Hepatocyte (in vitro differentiated cells): Measurements from ENCODE around the gene SPNS2.

Experiments
- CTCF ChIP-seq: fragments of 200-600 bp; sonication (generic); IDR thresholded peaks from 2 replicates; pipeline ENCODE4 v1.5.1; 2016; ENCODE audit warnings: antibody characterized with exemption, mild to moderate bottlenecking; ENCODE audit not compliant: poor library complexity
- EZH2 ChIP-seq: fragments of 200-600 bp; sonication (generic); IDR thresholded peaks from 2 replicates; pipeline ENCODE4 v1.6.1; 2016; ENCODE audit warnings: antibody characterized with exemption, mild to moderate bottlenecking, borderline replicate concordance

DNA sequence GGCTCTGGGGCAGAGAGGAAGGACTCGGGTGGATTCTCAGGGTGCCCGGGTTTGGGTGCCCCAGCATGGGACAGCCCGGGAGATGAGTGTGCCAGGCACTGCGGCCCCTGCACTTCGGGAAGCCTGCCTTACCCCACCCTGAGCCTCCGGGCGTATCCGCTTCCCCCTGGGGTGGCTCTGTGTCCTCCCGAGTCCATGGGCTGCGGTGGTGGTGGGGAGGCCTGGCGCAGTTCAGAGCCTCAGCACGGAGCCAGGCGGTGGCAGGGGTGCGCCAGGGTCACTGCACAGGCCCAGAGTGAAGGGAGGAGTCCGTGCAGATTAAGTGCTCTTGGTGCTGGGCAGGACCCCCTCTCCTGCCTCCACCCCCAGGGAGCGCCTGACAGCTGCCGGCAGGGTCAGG, 35.8 kb downstream of the SPNS2 start:
- TF ChIP-seq CTCF, result no peak
- no peak for TF ChIP-seq EZH2
